HPDE6-E6E7 (cell line): Measurements from ENCODE around the gene PDIA6.
"Not testable (repeated sequence)": the region's sequence is repeated elsewhere in the genome, so short reads cannot be mapped to it uniquely, and the experiment has no call there.

Experiments
- DNase-seq: peaks from one replicate; pipeline ENCODE4 v3.0.0; 2011; ENCODE audit warnings: missing footprints; ENCODE audit errors: extremely low spot score

The PDIA6 gene

DNA sequence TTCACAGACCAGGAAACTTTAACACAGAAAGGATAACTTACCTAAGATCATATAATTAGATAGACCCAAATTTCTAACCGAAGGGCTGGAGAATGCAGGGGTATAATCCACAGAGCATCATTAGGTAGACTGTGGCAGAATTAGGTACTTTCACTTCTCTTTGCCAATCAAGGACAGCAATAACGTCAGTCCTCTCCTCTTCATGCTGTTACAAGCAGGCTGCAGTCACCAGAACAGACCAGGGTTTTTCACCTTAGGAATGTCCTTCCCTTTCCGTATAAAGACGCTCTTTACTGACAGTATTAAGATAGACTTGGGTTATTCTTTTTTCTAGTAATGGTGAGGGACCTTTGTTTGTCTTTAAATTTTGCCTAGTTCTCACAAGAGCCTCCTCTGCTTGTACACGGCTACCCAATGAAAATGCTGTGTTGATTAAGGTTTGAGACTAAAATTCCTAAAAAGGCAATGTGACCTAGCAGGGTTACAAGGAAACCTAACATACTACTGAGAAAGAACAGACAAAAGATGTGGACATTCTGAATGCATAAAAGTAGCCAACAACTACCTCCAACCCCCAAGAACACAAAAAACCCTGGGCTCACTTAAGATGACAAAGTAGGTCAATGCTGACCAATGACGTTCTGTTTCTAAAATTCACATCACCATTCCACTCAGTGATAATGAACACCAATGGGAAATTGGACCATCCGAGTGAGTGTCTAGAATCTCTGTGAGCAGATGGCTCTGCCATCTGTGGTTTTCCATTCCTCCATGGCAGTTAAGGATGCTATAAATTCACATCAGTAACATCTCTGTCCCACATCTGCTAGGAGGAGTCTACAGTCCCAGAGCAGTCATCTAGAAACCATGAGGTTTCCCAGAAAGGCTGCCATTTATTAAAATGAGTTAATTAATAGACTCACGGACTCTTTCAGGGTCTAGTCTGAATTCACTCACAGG lies 2.1 kb downstream of the PDIA6 start:
- no peak for DNase-seq

GRCh38 chr2:10806543-10806942 lies 6.0 kb downstream of the PDIA6 start:
- DNase-seq, result no peak

DNA sequence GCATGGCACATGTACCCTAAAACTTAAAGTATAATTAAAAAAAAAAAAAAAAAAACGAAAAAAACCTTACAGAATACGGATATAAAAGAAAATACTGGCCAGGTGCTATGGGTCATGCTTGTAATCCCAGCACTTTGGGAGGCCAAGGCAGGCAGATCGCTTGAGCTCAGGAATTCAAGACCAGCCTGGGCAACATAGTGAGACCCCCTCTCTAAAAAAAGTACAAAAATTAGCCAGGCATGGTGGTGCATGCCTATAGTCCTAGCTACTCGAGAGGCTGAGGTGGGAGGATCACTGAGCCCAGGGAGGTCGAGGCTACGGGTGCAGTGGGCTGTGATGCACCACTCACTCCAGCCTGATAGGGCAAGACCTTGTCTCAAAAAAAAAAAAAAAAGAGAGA lies 6.6 kb downstream of the PDIA6 start:
- not testable (repeated sequence) for DNase-seq

- no peak for DNase-seq
Observed at GRCh38 chr2:10802657-10803056, 9.9 kb downstream of the PDIA6 start.

DNA sequence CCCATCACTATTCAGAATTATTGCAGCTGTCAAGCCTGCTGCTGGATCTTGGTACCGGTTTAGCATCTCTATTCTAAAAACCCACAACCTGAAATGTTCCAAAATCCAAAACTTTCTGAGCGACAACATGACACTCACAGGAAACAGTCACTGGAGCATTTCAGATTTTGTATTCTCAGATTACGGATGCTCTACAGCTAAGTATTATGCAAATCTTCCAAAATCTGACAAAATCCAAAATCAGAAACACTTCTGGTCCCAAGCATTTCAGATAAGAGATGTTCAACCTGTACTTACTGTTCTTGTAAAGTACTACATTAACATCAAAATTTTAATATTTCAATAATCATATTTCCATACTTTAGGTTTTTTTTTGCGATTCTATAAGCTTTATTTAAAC lies 12.4 kb downstream of the PDIA6 start:
- DNase-seq, result no peak

- DNase-seq, result no peak
Observed at GRCh38 chr2:10798783-10799182, 13.8 kb downstream of the PDIA6 start.

DNA sequence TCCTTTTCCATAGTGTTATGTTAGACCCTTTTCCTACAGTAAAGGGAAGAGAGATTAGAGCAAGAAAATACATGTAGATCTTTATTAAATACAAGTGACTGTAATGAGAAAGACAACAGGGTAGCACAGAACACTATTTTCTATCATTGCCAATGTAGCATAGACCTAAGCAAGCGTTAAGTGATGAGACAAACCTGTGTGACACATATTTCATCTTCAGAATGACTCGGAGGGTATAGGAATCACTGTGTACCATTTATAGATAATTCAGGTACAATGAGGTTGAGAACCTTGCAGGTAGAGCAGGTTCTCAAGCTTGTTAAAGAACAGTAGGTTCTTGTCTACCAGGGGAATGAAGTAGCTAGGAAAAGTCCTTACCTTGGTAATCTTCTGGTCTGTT lies 15.9 kb downstream of the PDIA6 start:
- DNase-seq, result no peak

DNA sequence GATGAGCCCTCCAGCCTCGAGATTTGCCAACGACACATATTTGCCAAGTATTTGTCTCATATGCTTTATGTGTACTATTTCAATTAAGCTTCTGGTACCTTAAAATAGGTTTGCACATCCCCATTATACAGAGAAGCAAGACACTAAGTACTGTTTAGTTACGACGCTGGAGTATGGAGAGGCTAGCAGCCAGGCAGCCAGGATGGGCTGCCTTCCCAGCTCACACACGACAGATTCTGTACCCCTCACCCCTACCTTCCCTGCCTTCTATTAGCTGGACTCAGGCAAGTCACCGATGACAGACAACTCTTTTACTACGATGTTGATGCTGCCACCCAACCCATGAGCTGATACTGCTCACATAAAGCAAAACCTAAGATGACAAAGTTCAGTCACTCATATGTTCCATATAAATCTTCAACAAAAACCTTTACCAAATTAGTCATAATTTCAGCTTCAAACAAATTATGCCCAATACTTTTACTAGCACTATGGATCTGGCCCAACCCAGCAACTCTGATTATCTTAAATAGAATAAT lies 17.0 kb downstream of the PDIA6 start:
- DNase-seq, result no peak

DNA sequence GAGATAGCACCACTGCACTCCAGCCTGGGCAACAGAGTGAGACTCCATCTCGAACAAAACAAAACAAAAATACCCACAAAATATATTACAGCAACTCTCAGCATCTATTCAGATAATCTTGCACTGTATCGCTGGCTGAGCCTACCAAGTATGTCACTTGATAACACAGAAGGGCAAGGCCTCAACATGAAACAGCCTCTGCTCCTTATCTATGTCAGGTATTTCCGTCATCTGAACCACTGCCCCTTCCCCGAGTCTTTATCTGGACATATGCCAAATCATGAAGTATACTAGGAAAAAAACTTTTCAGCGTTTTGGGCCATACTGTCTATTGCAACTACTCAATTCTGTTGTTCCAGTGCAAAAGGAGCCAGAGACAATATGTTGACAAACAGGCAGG lies 17.7 kb downstream of the PDIA6 start:
- DNase-seq, result no peak

DNA sequence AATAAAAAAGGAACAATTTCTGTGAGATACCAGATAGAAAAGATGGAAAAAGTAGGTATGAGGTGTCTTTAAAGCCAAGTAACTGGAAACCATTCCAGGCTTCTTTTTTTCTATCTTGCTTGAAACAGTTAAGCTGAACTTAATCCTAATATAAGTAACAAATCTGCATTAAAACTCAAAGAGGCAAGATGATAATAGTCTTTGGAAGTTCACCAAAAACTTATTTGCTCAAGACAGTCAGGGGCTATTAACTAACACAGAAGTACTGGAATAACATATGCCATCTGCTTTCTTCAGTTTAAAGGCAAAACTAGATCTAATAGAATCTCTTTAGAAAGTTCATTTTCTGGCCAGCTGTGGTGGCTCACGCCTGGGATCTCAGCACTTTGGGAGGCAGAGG lies 18.8 kb downstream of the PDIA6 start:
- DNase-seq, result no peak

GRCh38 chr2:10792660-10793400 lies 19.8 kb downstream of the PDIA6 start:
- DNase-seq, result no peak

DNA sequence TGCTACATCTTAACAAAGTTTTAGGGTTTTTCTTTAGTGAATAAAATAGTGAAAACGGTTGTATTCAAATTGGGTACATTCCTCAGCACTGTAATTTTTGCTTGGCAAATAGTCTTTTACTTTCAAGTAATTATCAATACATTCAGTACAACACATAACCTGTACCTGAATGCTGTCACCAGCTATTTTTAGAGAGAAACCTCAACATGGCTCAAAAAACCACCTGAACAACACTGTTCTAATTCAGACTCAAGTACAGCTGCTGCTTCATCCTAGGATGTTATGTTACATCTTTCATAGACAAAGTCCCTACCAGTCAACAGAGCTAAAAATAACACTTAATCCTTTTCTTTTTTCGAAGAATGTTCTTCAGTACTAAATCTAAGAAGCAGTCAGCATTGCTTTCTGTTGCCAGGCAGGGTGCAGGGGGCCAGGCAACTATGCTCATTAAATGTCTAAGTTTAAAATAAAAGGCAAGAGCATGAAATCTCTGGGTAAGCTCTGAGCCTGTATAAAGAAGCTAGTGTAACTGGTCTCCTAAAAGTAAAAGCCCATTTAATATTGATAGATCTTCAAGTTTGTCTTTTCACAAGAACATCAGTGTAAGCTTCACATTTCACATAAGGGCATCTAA lies 20.5 kb downstream of the PDIA6 start:
- no peak for DNase-seq

GRCh38 chr2:10790228-10790973 lies 22.2 kb downstream of the PDIA6 start:
- DNase-seq, result no peak

- DNase-seq, result no peak
Observed at GRCh38 chr2:10788855-10789254, 23.7 kb downstream of the PDIA6 start.

DNA sequence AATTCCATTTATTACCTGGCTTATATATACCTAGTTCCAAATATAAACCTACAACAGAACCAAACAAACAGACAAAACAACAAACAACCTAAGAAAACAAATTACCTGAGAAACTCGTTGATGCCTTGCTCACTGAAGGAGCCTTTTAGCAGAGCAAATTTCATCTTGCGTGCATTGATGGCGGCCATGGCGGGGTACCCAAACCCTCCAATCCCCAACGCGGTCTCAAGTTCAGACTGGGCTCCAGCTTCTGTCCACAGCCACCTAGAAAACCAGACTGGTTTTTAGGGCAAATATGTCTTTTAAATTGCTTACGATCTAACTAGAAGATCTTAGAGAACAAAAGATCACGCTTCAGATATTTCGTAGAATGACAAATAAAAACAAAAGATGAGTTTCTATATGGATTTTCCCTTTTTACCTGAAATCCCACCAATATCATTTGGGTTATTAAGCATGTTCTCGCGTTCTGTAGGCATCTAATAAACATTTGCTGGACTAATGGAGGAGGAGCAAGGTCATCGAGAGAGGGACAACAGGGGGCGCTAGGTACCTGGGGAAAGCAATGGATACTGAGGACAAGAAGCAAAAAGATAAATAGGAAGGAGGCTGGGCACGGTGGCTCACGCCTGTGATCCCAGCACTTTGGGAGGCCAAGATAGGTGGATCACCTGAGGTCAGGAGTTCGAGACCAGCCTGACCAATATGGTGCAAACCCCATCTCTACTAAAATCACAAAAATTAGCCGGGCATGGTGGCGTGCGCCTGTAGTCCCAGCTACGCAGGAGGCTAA lies 25.2 kb downstream of the PDIA6 start:
- DNase-seq, result no peak

DNA sequence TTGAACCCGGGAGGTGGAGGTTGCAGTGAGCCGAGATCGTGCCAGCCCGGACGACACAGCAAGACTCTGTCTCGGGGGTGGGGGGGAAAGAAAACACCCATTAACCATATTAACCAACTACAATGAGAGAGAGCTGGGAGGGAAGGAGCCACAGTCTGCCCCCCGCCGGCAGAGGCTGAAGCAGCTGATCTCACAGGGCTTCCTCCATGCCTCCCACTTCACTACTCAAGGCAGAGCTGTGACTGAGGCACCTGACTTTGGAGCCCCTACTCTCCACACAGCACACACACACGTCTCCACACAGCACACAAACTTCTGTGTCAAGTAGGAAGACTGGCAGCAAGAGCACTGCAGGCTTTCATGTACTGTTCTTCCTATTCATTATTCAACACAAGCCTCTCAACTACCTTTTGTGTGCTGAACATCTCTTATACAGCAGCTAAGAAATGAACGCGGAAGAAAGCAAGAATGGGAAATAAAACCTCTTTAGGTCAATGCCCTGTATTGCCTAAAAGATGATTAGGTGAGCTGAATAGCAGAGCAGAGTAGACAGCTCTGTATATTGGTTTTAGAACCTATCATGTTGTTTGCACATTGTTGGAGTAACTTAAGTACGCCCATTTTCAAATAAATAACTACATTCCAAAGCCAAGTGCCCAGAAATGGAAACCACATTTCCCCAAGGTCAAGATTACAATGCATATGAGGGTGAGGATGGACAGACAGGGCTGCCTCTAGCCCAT lies 26.2 kb downstream of the PDIA6 start:
- DNase-seq, result no peak

GRCh38 chr2:10785260-10785659 lies 27.3 kb downstream of the PDIA6 start:
- no peak for DNase-seq

- no peak for DNase-seq
Observed at GRCh38 chr2:10784719-10785118, 27.9 kb downstream of the PDIA6 start.

DNA sequence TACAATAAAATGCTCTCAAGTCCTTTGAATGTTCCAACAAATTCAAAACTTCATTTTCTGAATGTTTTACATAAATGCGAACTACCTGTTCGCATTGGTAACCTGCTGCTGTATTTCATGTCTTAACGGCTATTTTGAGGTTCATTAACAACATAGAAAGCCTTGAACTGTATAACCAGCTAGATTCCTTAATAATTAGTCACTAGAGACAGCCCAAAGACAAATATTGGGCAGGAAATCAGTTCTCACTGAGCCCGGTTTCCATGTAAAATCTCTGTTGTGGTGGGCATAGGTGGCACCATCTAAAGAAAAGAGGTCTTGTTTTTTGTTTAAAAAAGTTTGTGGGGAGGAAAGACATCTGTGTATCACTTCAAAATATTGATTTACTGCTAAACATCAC lies 29.2 kb downstream of the PDIA6 start:
- DNase-seq, result no peak

DNA sequence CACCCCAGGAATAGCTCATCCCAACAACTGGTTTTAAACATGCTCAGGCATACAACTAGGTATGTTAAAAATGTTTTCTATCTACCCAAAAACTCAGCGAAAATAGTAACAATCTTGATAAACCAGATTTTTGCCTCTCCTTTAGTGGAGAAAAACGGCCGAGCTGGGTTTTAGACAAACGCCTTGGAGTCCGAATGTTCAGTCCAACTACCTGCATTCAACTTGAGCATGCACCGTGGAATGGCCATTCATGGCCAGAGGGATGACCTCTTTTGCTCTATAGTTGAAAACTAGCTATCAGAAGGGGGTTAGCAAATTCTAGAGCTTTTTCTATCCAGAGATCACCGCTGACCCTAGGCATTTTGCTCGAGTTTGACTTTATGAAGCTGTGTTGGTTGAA lies 30.8 kb downstream of the PDIA6 start:
- no peak for DNase-seq
